ENCODE measurements around the gene ADAM12.

ADAM12 gene

GRCh38 chr10:126068322-126068721 is 320.0 kb downstream of the ADAM12 start:
- Histone ChIP-seq H3K27ac (ENCODE audit: extremely low read depth, low read depth, low read length) (no peak overlapping the region), H3K9me3 (ENCODE audit: control insufficient read depth, insufficient read depth, low read depth, low read length) (no peaks in the 10 kb centered on the region), H3K4me1 (ENCODE audit: control insufficient read depth, insufficient read depth, low read length) (no peaks in the 10 kb centered on the region), H3K4me3 (ENCODE audit: low read depth, low read length) (no peak overlapping the region), H3K36me3 (ENCODE audit: control insufficient read depth in 2 of 2, insufficient read depth in 1 of 2, low read length in 2 of 2) (no peaks in the 10 kb centered on the region)
- ChIA-PET CTCF (interaction anchor here (0.6 kb wide), 1 partner anchor 1007 kb away, joined by 3 read pairs; no protein-coding TSS in a partner anchor), POLR2A (no interaction called here)
- TF ChIP-seq ZXDB (tag by site-specific recombination; IDR thresholded peaks at IDR 0.05) (no peak), ZNF132 (tag by site-specific recombination; IDR thresholded peaks at IDR 0.05; ENCODE audit: borderline replicate concordance) (no peak), ZNF664 (tag by site-specific recombination; IDR thresholded peaks at IDR 0.05) (no peak), ZNF701 (tag by site-specific recombination; IDR thresholded peaks at IDR 0.05) (no peak), ZNF114 (tag by site-specific recombination; IDR thresholded peaks at IDR 0.05) (no peak), ZNF324 (tag by site-specific recombination; IDR thresholded peaks at IDR 0.05) (no peak), RBAK (tag by site-specific recombination; IDR thresholded peaks at IDR 0.05) (no peak), ZNF404 (tag by site-specific recombination; IDR thresholded peaks at IDR 0.05) (no peak), ZNF843 (tag by site-specific recombination; IDR thresholded peaks at IDR 0.05) (no peak), ZNF184 (tag by site-specific recombination; IDR thresholded peaks at IDR 0.05) (no peak), ZNF624 (tag by site-specific recombination; IDR thresholded peaks at IDR 0.05) (no peak)
- TF ChIP-seq, protein P1, sequence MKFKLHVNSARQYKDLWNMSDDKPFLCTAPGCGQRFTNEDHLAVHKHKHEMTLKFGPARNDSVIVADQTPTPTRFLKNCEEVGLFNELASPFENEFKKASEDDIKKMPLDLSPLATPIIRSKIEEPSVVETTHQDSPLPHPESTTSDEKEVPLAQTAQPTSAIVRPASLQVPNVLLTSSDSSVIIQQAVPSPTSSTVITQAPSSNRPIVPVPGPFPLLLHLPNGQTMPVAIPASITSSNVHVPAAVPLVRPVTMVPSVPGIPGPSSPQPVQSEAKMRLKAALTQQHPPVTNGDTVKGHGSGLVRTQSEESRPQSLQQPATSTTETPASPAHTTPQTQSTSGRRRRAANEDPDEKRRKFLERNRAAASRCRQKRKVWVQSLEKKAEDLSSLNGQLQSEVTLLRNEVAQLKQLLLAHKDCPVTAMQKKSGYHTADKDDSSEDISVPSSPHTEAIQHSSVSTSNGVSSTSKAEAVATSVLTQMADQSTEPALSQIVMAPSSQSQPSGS (tag by site-specific recombination; IDR thresholded peaks at IDR 0.05; ENCODE audit: low read depth) = no peak
- TF ChIP-seq, protein P2, sequence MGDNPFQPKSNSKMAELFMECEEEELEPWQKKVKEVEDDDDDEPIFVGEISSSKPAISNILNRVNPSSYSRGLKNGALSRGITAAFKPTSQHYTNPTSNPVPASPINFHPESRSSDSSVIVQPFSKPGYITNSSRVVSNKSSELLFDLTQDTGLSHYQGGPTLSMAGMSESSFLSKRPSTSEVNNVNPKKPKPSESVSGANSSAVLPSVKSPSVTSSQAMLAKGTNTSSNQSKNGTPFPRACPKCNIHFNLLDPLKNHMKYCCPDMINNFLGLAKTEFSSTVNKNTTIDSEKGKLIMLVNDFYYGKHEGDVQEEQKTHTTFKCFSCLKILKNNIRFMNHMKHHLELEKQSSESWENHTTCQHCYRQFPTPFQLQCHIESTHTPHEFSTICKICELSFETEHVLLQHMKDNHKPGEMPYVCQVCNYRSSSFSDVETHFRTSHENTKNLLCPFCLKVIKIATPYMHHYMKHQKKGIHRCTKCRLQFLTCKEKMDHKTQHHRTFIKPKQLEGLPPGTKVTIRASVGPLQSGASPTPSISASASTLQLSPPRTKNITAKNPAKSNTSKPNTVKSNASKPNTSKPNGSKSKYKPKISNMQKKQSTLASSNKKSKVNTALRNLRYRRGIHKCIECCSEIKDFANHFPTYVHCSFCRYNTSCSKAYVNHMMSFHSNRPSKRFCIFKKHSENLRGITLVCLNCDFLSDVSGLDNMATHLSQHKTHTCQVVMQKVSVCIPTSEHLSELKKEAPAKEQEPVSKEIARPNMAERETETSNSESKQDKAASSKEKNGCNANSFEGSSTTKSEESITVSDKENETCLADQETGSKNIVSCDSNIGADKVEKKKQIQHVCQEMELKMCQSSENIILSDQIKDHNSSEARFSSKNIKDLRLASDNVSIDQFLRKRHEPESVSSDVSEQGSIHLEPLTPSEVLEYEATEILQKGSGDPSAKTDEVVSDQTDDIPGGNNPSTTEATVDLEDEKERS (tag by site-specific recombination; IDR thresholded peaks at IDR 0.05) = no peak

GRCh38 chr10:126066456-126066855 is 321.8 kb downstream of the ADAM12 start:
- TF ChIP-seq, protein P3, sequence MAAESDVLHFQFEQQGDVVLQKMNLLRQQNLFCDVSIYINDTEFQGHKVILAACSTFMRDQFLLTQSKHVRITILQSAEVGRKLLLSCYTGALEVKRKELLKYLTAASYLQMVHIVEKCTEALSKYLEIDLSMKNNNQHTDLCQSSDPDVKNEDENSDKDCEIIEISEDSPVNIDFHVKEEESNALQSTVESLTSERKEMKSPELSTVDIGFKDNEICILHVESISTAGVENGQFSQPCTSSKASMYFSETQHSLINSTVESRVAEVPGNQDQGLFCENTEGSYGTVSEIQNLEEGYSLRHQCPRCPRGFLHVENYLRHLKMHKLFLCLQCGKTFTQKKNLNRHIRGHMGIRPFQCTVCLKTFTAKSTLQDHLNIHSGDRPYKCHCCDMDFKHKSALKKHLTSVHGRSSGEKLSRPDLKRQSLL (tag by site-specific recombination; IDR thresholded peaks at IDR 0.05) = no peak
- TF ChIP-seq, protein P4, sequence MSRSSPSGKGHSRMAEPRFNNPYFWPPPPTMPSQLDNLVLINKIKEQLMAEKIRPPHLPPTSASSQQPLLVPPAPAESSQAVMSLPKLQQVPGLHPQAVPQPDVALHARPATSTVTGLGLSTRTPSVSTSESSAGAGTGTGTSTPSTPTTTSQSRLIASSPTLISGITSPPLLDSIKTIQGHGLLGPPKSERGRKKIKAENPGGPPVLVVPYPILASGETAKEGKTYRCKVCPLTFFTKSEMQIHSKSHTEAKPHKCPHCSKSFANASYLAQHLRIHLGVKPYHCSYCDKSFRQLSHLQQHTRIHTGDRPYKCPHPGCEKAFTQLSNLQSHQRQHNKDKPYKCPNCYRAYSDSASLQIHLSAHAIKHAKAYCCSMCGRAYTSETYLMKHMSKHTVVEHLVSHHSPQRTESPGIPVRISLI (tag by site-specific recombination; IDR thresholded peaks at IDR 0.05) = no peak
- no peak for TF ChIP-seq ZNF112 (tag by site-specific recombination; IDR thresholded peaks at IDR 0.05)
- no peak for TF ChIP-seq ZBTB17 (tag by site-specific recombination; IDR thresholded peaks at IDR 0.05)
- no peak for TF ChIP-seq HOXA7 (CRISPR knock-in tag; IDR thresholded peaks at IDR 0.05; ENCODE audit: borderline replicate concordance)
- no peak for TF ChIP-seq ZNF148 (tag by site-specific recombination; IDR thresholded peaks at IDR 0.05; ENCODE audit: borderline replicate concordance)
- TF ChIP-seq TCF7L2 (IDR thresholded peaks at IDR 0.05; ENCODE audit: borderline replicate concordance, low read depth, low read length) = no peak
- TF ChIP-seq ZNF610 (tag by site-specific recombination; IDR thresholded peaks at IDR 0.05; ENCODE audit: borderline replicate concordance) = no peak
- no peak overlapping the region for H3K4me3 ChIP-seq (ENCODE audit: low read depth, low read length)
- H3K36me3 ChIP-seq (ENCODE audit: control insufficient read depth in 2 of 2, insufficient read depth in 1 of 2, low read length in 2 of 2) = no peaks in the 10 kb centered on the region
- POLR2A ChIA-PET = no interaction called here
- CTCF ChIA-PET = interaction anchor here (0.6 kb wide), 1 partner anchor 957 kb away, joined by 3 read pairs; no protein-coding TSS in a partner anchor
- H3K4me1 ChIP-seq (ENCODE audit: control insufficient read depth, insufficient read depth, low read length) = no peaks in the 10 kb centered on the region
- H3K27ac ChIP-seq (ENCODE audit: extremely low read depth, low read depth, low read length) = no peak overlapping the region
- H3K9me3 ChIP-seq (ENCODE audit: control insufficient read depth, insufficient read depth, low read depth, low read length) = no peaks in the 10 kb centered on the region
